ENCODE data around the gene HEXA.

Gene HEXA

DNA sequence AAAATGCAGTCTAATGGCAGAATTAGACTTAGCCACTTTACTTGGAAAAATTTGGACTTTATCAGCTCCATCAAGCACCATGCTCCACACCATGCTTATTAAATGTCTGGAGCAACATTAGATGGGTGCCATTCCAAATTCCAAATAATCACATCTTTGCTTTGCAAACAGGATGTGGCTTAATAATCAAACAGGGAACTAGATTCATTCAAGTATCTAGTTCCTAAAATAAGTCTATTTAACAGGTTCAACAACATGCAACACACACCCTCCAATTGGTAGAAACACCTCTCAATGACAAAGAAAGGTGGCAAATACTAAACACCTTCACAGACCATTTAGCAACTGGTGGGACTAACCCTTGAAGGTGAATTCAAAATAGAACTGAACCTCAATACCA is 3.5 kb downstream of the HEXA start:
- no peak for DNase-seq

DNA sequence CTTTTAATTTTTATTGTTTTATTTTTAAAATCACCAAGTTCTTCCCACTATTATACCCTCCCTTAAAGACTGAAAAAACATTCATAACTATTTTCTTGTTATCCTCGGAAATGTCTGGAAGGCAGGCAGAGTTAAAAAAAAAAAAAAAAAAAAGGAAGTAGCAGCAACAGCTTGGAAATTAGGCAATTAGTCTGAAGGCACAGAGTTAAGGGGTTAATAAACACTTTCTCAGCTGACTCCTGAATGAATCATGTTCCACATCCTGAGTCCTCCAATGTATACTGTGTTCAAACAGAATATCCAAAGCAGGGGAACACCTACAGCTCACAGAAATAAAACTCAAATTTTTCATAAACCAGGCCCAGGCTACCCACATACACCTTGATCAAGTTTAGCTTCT is 5.8 kb downstream of the HEXA start:
- no peak for DNase-seq

DNA sequence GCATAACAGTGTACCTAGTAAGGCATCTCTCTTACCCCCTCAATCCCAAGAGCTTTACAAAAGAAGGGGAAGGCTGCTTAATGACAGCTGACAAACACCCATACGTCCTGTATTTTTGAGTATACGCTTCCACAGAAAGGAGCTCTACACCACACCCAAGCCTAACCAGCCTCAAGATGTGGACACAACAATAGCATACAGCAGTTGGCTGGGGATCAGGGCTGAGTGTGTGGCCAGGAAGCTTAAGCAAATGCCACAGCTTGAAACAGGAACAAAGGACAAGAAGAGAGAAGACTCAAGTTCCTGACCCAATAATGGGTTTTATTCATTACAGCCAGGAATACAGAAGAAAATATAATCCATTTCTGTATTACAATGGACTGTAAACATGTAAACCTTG is 6.9 kb downstream of the HEXA start:
- DNase-seq: no peak

DNA sequence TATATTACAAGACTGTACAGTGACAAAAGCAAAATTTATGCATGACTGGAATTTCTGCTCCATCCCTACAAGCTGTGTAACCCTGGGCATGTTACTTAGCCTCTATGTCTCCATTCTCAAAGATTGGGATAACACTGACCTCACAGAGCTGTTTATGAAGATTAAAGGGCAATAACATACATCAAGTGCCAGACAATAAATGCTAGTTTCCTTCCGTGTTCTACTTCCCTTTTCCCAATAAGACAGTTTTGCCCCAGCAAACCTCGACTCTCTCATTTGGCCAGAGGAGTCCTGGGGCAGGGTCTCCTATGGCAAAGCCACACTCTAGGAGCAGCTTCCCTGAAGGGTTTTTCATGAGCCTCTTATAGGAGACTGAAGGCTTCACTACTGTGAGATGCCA is 7.5 kb downstream of the HEXA start:
- no peak for DNase-seq

DNA sequence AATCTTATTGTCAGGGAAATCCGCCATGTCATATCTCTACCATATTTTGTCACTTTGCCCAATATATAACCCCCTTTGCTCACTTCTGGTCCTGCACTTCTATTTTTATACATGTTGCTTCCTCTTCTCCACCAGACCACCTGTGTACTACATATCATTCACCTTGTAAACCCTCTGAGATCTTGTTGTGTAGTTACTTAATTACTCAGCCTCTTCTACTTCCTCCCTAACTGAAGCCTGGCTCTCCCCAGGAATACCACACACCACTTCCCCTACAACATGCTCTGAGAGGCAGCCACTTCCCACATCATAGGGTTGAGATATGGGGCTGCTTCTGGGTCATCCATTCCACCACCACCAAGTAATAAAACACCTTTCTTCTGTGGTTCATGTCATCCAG is 10.0 kb downstream of the HEXA start:
- no peak for DNase-seq

DNA sequence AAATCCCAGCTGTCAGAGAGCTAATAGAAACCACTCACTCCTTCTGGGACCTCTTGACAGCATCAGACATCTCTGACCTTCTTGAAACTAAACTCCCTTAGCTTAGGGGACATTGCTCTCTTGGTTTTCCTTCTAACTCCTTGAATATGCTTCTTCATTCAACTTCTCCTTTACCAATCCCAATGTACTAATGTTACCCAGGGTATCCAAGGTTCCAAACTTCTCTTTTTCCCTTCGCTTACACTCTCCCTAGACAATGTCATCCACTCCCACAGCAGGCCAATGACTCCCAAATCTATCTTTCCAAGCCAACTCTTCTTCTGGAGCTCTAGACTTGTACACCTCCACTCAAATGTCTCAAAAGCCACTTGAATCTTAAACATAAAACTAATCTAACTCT is 14.6 kb downstream of the HEXA start:
- DNase-seq: no peak

DNA sequence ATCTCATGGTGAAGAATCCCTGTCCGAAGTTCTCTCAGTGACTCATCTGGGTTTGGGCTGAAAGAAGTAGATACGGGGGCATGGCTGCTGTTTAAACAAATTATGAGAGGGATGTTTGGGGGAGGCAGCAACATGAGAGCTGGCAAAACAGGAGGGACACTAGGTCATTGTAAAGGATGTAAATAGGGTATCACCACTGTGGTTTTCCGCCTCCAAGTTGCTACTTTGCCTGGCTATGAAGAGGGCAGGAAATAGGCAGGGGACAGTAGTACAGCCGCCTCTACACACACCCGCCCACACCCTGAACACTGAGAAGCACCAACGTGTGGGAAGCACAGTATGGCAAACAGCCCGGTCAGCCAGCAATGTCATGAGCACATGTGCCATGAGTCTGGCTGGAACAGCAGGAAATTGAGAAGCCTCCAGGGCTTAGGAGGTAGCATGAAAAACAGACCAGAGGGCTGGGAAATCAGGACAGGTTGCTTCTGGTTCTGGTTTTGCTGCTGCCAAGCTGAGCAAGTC is 17.1 kb downstream of the HEXA start:
- DNase-seq: no peak

DNA sequence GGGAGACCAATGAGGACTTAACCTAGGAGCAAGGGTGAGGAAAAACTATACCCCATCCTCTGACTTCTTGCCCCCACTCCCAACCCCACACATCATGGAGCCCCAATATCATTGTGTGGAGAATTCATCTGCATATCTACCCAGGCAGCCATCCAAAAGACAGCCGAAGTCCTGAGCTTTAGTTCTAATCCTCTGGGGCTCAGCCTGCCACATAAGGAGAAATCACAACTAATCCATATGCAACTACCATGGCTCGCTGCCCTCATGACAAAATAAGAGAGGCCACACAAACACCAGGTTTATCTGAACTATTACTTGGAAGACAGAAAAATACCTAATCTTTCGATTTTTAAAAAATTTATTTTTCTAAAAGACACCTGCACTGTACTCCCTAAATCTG is 17.7 kb downstream of the HEXA start:
- no peak for DNase-seq

DNA sequence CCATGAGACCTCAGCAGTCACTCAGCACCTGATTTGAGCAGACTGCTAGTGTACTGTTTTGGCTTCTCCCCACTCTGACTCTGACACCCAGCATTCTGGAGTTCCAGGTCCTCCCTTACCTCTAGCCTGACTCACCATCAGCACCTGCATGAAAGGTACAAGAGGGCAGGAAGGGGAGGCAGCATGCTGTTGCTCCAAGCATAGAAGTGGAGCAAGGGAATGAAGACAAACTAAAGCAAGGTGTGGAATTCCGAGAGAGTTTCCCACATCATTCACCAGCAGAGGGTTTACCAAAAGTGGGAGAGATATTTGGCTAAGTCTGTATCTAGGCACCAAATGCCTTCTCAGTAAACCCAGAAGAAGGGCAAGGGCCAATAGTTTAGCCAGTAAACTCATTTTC is 21.3 kb downstream of the HEXA start:
- no peak for DNase-seq

DNA sequence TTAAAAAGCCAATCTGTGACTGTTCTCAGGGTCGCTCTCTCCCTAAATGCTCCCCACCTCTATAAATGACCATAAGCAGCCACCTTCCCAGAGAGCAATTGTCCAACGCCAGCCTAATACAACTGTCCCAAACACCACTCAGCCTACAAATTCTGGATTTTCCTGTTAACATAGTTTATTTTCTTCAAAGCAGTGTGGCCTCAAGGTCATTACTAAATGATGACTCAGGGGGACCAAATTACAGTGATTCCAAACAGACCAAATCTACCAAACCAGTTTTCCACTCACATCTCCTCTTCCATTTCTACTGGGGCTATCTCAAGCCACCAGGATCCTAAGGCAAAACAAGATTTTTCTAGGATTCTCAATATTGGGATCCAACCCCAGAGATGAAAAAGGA is 22.5 kb downstream of the HEXA start:
- no peak for DNase-seq

DNA sequence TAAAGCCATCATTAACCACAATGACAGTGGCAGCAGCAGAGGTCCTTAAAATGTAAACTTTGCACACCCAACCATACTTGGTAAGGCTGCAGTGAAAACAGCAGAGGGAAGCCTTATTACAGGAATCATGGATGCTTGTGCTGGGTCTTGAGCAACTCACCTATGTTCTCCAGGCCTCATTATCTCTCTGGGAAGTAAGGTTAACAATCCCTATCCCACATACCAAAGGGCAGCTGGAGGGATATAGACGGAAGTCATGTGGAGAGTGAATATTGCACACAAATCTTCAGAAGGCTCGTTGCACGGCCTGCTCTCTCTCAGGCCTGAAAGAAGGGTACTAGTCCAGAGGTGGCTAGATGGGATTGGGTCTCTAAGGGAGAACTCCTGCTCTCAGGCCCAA is 30.0 kb downstream of the HEXA start:
- DNase-seq: no peak

DNA sequence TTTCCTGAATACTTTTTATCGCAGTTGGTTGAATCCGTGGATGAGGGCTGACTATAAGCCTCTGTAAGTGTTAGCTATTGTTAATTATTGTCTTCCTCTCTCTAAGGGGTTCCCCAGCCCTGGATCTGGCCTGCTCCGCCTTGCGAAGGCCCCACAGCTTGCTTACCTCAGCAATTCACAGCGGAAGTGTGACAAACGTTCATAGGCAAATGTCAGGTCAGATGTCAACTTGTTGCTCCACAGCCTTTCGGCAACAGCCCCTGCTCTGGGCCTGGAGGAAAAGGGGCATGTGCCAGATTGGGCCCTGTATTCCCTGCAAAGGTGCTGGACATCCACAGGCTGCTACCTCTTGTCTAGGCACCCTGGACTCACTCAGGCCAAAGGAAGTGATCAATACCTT is 30.5 kb downstream of the HEXA start:
- DNase-seq: no peak

DNA sequence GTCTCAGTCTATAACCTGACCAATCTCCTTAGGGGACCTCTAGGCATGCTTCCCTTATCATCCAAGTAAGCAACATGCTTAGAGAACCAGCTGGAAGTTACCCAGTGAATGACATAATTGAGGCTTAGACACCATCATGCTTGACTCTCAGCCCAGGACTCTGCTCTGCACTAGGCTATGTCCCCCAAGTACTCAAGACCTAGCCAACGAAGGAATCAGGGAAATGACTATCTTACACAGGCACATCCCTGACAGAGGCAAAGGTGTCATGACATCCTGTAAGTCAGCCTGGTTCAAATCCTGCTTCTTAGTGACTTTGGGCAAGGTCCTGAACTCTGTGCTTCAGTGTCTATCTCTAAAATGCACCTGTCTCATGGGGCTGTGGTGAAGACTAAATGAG is 31.2 kb downstream of the HEXA start:
- no peak for DNase-seq

DNA sequence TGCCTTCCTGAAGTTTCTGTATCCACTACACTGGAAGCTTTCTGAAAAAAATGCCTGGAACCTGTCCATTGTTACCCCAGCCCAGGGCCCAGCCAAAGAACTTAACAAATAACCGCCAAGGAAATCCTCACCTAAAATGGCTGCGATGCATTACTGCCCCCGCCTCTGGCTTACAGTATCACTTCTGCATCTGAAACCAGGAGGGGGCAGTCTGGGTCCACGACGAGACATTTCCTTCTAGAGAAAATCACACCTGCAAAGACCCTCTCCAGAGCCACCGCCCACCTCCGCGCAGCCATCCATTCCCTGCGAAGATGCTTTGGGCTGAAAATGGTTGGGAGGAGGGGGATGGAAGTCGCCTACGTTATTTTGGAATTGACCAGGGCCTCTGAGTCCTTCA is 33.4 kb downstream of the HEXA start:
- peak; percentile 12 for DNase-seq

DNA sequence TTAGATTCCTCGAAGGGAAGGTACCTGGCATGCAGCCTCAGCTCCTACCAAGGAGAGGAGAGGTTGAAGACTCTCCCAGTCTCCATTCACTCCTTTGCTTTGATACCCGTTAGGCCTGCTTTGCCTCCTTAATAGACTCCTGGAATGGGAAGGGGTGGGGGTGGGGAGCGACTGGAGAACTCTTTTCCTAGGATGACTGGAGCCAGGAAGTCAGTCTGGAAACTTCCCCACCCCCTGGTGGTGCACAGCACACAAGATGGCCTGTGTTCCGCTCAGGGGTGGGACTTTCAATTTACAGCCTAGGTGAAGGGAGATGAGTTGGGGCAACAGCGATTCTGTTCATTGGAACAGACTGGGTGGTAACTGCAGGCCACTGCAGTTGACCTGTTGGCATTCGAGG is 34.5 kb downstream of the HEXA start:
- no peak for DNase-seq

DNA sequence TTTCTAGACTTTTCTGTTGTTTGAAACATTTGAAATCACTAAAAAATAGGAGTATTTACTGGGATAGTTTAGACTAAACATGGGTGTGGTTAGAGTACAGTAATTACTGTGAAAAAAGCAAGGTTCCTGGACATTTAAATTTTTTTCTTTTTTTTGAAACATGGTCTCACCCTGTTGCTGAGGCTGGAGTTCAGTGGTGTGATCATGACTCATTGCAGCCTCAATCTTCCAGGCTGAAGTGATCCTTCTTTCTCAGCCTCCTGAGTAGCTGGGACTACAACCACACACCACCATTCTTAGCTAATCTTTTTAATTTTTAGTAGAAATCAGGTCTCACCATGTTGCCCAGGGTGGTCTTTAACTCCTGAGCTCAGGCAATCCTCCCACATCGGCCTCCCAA is 35.4 kb downstream of the HEXA start:
- DNase-seq: no peak

DNA sequence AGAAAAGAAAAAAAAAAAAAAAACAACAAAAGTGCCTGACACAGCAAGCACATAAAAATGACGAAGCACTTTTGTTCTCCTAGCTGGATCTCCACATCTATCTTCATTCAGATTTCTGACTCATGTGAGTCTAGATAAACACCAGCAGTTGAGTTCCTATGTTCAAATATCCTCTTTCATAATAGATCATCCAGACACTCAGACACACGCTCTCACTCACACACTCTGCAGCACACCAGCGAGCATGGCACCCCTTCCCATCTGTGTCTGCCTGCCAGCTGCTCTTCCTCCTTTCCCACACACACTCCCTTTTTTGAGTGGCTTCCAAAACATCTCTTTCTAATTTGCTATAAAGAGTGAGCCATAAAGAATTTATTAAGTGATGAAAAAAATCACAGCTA is 36.0 kb downstream of the HEXA start:
- no peak for DNase-seq

DNA sequence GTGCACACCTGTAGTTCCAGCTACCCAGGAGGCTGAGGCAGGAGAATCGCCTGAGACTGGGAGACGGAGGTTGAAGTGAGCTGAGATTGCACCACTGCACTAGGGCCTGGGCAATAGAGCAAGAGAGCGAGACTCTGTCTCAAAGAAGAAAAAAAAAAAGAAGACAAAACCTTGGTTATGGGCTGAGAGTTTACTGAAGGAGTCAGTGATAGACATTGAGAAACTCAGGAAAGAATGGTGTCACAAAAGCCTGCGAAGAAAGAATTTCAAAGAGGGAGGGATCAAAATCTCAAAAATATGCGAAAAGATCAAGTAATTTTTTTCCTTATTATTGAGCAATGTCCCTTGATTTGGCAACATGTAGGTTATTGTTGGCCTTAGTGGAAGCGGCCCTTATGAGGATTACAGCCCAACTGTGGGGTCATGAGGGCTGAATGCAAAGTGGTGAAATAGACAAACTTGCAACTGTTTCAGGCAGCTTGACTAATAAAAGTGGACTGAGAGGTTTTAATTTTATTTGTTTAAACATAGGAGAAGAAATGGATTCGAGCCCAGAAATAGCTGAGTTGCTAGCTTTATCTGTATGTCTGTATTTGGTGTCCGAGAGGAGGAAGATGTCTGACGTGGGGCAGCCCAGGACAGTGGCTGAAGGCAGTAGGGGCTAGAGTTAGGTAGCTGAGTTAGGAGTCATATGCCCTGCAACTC is 37.0 kb downstream of the HEXA start:
- no peak for DNase-seq

DNA sequence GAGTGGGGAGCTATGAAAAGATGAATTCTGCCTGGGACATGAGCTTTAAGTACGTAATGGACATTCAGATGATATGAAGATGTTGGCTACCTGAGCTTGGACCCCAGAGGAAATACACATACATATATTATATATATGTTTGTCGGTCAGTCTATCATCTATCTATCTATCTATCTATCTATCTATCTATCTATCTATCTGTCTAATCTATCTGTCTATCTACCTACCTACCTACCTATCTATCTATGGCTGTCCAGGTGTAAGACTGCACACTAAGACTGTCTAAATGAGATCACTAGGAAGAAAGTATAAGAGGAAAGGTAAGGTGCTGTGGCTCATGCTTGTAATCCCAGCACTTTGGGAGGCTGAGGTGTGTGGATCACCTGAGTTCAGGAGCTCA is 37.7 kb downstream of the HEXA start:
- DNase-seq: no peak

DNA sequence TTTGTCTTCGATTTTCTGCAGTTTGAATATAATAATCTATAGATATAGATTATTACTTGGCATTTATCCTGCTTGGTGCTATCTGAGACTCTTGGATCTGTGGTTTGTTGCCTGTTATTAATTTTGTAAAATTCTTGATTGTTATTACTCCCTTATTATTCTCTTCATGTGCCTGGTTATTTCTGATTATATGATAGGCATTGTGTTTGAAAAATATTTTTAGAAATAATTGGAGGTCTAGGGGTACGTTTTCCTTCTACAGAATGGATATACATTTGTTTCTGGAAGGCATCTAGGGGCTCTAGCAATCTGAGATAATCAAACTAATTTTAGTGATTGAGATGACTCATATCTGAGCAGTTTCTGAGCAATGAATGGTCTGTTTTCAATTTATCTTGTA is 41.0 kb downstream of the HEXA start:
- no peak for DNase-seq

DNA sequence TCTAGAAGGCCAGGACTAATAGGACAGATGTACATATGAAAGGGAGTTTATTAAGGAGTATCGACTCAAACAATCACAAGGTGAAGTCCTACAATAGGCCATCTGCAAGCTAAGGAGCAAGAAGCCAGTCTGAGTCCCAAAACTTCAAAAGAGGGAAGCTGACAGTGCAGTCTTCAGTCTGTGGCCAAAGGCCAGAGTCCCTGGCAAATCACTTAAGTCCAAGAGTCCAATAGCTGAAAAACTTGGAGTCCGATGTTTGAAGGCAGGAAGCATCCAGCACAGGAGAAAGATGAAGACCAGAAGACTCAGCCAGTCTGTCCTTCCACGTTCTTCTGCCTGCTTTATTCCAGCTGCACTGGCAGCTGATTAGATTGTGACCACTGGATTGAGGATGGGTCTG is 44.8 kb downstream of the HEXA start:
- DNase-seq: no peak

DNA sequence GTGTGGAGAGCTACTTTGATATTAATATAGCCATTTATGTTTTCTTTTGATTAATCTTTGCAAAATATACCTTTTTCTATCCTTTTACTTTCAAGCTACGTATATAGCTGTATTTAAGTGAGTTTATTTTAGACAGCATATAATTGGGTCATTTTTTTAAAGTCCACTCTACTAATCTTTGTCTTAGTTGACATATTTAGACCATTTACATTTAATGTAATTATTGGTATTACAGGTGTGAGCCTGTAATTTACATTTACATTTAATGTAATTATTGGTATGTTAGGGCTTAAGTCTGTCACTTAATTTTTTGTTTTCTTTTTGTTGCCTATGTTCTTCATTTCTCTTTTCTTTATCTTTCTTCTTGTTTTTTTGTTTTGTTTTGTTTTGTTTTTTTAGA is 52.1 kb downstream of the HEXA start:
- DNase-seq: no peak

DNA sequence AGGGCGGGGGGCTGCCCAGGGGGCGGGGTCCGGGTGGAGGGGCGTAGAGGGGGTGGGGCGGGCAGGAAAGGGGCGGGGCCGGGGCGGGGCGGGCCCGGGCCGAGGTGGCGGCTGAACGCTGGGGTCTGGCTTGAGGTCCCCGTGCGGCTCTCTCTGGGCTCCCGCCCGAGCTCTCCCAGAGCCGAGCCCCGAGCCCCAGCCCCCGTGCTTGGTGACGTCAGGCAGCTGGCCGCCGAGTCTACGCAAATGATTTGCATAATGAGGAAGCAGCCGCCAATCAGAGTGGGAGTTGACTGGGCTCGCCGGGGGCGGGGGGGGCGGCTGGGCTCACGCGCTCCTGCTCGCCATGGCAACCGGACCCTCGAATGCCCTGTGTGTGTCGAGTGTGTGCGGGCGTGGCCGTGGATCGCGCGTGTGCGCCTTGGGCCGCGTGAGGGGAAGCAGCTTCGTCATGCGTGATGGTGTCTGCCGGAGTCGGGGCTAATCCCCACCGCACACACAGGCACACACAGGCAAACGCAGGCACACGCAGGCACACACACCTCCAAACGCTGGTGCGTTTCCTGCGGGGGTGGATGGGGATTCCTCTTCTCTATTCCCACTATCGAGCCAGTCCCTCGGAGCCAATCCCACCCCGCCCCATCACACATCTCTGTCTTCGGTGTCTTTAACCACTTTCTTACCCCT is 55.7 kb downstream of the HEXA start, which contains the start of gene CELF6:
Gene CELF6, minus strand, starts transcription at position 173 of the 687 bp plus-strand sequence. CDS start 283 bp downstream, outside the sequence.
- peak; percentile 74 for DNase-seq

DNA sequence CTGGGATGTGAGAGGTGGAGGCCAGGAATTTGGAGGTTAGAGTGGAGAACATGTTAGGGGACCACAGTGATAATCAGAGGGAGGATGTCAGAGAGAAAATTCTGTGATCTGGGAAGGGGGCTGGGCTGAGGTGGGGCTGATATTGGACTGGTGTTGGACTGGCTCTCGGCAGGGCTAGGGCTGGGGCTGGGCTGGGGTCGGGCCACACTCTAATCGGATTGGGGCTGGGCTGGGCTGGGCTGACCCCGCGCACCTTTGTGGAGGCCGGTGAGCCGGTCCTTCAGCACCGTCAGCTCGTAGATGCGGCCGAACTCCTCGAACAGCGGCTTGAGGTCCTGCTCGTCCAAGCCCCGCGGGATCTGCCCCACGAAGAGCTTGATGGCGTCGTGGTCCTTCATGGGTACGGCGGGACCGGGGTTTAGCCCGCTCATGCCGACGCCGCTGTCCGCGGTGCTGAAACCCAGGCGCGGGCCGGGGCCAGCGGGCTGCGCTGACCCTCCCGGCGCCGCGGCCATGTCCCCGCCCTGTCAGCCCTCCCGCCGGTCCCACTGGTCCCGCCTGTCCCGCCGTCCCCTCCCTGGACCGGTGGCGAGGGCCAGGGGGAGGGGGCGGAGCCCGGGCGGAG is 56.3 kb downstream of the HEXA start:
- peak; percentile 34 for DNase-seq

Data from stimulated activated CD4-positive, alpha-beta T cell treated with anti-CD3 and anti-CD28 coated beads, Interleukin-1b, Interleukin-23, amount 100 ng/mL, for 48 hours (primary cell).